GM19467 (cell line): ENCODE measurements around the gene LYG2.
"Not testable (repeated sequence)": the region's sequence is repeated elsewhere in the genome, so short reads cannot be mapped to it uniquely, and the experiment has no call there.

Source experiments
- ATAC-seq: cut with Tn5 transposase; IDR thresholded peaks from one replicate; pipeline ENCODE4 v1.9.1; 2021; ENCODE audit warnings: mild to moderate bottlenecking, moderate library complexity; ENCODE audit not compliant: unreplicated experiment

The LYG2 gene

GRCh38 chr2:99201959-99202678 is 53.3 kb downstream of the LYG2 start:
- no peak for ATAC-seq

GRCh38 chr2:99200076-99200800 is 55.2 kb downstream of the LYG2 start:
- no peak for ATAC-seq

GRCh38 chr2:99198103-99198841 is 57.2 kb downstream of the LYG2 start:
- ATAC-seq: no peak

- not testable (repeated sequence) for ATAC-seq
Observed at GRCh38 chr2:99192364-99192763, 63.1 kb downstream of the LYG2 start.
